SW 1271 (cell line): ENCODE measurements around the gene MYLK.
"Not testable (repeated sequence)": the region's sequence is repeated elsewhere in the genome, so short reads cannot be mapped to it uniquely, and the experiment has no call there.

Experiments
- DNase-seq, 2 experiments: peaks; one replicate each; lab custom pipeline; 2025; lab: John Stamatoyannopoulos, UW

The MYLK gene

GRCh38 chr3:123750659-123751420 lies 133.3 kb downstream of the MYLK start:
- peak; percentile 69 to 87 for DNase-seq

DNA sequence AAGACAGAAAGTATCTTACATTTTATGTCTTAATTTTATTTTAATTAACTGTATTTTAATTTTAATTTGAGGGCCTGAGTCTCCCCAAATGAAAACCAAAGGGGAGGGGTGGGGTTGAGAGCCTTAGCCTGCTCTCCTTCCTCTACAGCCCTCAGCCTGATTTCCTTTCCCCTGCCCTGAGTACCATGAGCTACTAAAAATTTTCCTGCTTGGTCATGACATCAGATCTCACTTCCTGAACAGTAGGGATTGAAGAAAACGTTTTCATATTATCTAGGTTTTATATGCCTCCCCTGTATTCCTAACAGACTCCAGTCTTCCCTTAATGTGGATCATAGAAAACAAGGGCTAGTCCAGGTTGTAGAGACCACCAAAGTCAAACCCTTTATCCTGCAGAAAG lies 133.9 kb downstream of the MYLK start:
- DNase-seq, result peak in 1 of 2 experiments; percentile 30

GRCh38 chr3:123749711-123750110 lies 134.4 kb downstream of the MYLK start:
- peak in 1 of 2 experiments; percentile 30 for DNase-seq

GRCh38 chr3:123745184-123745855 lies 138.8 kb downstream of the MYLK start:
- peak in 1 of 2 experiments; percentile 8 for DNase-seq

- DNase-seq, result no peak
Observed at GRCh38 chr3:123744064-123744463, 140.1 kb downstream of the MYLK start.

GRCh38 chr3:123743121-123743520 lies 141.0 kb downstream of the MYLK start:
- no peak for DNase-seq

GRCh38 chr3:123741041-123741511 lies 143.1 kb downstream of the MYLK start:
- no peak for DNase-seq

GRCh38 chr3:123740391-123740822 lies 143.7 kb downstream of the MYLK start:
- no peak for DNase-seq

- DNase-seq, result no peak
Observed at GRCh38 chr3:123739754-123740153, 144.4 kb downstream of the MYLK start.

- no peak for DNase-seq
Observed at GRCh38 chr3:123739106-123739505, 145.0 kb downstream of the MYLK start.

DNA sequence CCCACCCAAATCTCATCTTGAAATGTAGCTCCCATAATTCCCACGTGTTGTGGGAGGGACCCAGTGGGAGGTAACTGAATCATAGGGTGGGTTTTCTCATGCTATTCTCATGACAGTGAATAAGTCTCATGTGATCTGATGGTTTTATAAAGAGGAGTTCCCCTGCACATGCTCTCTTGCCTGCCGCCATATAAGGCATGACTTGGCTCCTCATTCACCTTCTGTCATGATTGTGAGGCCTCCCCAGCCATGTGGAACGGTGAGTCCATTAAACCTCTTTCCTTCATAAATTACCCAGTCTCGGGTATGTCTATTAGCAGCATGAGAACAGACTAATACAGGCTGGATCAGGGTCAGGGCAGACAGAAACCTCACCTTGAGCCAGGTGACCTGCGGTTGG lies 145.6 kb downstream of the MYLK start:
- not testable (repeated sequence) for DNase-seq

GRCh38 chr3:123737168-123737567 lies 147.0 kb downstream of the MYLK start:
- DNase-seq, result no peak

- DNase-seq, result no peak
Observed at GRCh38 chr3:123735456-123735855, 148.7 kb downstream of the MYLK start.

- DNase-seq, result no peak
Observed at GRCh38 chr3:123734527-123734902, 149.6 kb downstream of the MYLK start.

DNA sequence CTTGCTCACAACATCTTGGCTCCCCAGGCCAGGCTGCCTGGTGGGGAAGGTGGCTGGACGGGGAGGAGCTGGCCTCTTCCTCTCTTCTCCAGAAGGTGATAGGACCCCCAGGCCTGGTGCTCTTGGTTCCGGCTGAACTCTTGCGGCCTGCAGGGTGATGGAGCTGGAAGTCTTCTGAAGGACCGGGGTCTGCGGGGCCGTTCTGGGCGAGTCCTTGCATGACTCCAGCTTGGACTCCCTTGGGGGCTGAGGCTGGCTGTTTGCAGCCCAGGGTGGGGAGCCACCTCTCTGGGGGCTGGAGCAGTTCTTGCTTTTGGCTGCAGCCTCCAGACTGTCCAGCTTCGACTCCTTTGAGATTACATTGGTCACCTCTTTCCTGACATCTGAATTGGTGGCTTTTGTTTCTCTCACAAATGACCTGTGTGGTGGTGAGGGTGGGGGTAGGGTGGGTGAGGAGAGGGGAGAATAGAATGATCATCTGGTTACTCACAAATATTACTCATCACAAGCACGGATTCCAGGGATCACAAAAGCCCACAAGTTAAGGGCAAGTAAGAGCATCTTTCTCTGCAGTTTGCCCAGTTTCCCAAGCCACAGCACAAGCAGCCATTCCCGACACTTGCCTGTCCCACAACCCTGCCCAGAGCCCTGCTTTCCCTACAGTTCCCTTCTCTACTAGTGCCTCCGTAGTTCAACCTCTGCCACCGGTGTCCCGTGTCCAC lies 150.2 kb downstream of the MYLK start:
- peak in 1 of 2 experiments; percentile 21 for DNase-seq

- no peak for DNase-seq
Observed at GRCh38 chr3:123733341-123733740, 150.8 kb downstream of the MYLK start.

DNA sequence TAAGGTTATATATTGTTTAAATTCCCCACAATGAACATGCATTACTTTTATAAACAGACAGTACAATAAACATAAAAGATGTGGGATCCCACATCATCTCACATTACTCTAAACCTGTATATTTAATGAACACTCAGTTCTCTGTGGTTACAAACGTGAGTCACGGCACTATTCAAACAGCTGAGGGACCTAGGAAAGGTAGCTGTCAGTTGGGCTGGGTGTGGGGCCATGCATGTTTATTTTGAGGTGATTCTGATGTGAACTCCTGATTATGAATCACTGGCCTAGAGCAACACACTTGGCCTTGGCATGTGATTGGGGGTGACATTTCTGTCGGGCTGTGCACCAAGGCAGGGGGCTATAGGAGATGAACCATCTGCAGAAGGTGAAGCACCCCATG lies 151.7 kb downstream of the MYLK start:
- peak in 1 of 2 experiments; percentile 9 for DNase-seq

- no peak for DNase-seq
Observed at GRCh38 chr3:123730829-123731228, 153.3 kb downstream of the MYLK start.

DNA sequence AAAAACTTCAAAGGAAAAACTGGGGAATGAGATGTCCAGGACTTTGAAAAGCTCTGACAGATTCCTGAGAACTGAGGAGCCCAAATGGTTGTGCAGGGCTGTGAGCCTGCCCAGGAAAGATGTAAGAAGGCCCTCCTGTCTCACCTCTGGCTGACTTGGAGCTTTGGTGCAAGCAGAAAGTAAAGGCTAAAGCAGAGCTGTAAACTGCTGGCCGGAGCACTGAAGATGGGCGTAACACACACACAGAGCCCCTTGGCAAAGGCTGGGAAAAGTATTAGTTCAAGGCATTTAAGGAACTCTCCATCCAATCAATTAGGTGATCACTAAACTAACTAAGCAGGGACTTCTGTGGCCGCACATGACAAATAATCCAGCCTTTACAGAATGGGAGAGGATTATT lies 155.1 kb downstream of the MYLK start:
- no peak for DNase-seq

DNA sequence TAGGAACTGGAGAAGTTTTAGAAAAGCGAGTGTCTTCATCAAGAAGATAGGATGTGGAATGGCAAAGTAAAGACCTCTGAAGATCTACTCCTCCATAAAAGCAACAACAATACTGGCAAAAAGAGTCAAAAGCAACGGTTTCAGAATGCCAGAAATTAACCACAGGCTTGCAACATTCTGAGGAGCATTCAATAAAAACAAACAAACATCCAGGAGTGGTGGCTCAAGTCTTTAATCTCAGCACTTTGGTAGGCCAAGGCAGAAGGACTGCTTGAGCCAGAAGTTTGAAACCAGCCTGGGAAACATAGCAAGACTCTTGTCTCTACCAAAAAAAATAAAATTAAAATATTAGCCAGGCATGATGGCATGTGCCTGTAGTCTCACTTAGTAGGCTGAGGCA lies 156.1 kb downstream of the MYLK start:
- DNase-seq, result no peak

DNA sequence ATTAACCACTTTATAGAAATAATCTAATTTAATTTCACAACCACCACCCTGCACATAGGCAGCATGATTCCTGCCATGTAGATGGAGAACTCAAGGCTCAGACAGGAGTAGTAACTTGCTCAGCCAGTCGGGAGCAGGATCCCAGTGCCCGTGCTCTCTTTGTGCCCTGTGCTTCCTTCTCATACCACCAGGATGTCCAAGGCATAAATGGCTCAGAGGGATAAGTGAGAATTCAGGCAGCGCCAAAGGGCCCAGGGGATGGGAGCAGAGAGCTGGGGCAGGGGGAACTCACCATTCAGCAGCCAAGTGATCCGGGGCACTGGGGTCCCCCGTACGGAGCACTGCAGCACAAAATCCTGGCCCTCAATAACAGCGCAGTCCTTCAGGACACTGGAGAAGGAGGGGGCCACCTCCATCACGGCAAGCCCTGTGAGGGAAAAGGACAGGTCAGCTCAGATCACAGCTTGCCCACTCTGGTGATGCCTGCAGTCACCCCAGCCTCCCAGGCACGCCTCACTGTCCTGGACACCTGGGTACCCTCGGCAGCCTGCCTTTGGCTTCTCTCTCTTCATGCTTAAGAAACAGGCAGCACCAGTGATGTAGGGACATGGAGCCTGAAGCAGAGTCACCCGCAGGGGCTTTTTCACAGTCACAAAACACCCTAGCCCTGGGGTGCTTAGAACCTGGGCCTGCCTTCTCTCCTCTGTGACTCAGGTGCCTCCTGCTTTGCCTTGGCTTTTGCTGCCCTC lies 158.3 kb downstream of the MYLK start:
- no peak for DNase-seq

DNA sequence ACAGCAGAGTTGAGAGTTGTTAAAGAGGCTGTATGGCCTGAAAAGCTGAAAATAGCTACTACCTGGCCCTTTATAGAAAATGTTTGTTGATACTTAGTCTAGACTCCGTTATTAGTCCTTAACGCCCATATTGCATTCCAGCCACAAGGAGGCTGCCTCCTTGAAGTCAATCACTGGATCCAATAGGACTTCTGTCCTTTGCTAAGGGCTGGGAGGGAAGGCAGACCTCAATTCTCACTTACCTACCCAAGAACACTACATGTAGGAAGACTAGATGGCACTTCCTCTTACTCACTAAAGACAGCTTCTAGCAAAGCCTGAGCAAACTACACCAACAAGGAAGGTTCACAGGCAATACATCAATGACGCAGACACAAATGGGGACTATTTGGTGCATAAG lies 159.8 kb downstream of the MYLK start:
- DNase-seq, result no peak
